Loucy (cell line): ENCODE results near the gene TRPV4.

Experiments used
- H2AFZ ChIP-seq: fragments of 200-600 bp; sonication (generic); 2 replicates; pipeline ENCODE4 v1.6.0; 2016; ENCODE audit warnings: antibody characterized with exemption, mild to moderate bottlenecking, low read length, moderate library complexity
- H3F3A ChIP-seq: fragments of 200-600 bp; 2 replicates; pipeline ENCODE4 v1.6.0; 2016; ENCODE audit warnings: antibody characterized with exemption, low read depth, mild to moderate bottlenecking
- H3K27me3 ChIP-seq: fragments of 200-600 bp; sonication (generic); 2 replicates; pipeline ENCODE4 v1.6.1; 2014; ENCODE audit warnings: low read length, mild to moderate bottlenecking; ENCODE audit not compliant: insufficient read depth, poor library complexity, severe bottlenecking
- H3K36me3 ChIP-seq: fragments of 200-600 bp; sonication (generic); 2 replicates; pipeline ENCODE4 v1.6.1; 2016; ENCODE audit warnings: low read length; ENCODE audit not compliant: insufficient read depth
- H3K4me1 ChIP-seq: fragments of 200-600 bp; sonication (generic); 2 replicates; pipeline ENCODE4 v1.5.1; 2014; ENCODE audit warnings: low read length, mild to moderate bottlenecking; ENCODE audit not compliant: insufficient read depth, poor library complexity, severe bottlenecking
- H3K4me2 ChIP-seq: fragments of 200-600 bp; sonication (generic); 2 replicates; pipeline ENCODE4 v1.6.0; 2014; ENCODE audit warnings: antibody characterized with exemption, low read length, low read depth, mild to moderate bottlenecking; ENCODE audit not compliant: poor library complexity, severe bottlenecking
- H3K4me3 ChIP-seq: fragments of 200-600 bp; sonication (generic); 2 replicates; pipeline ENCODE4 v1.5.1; 2014; ENCODE audit warnings: low read length, mild to moderate bottlenecking, mixed read lengths; ENCODE audit not compliant: poor library complexity, severe bottlenecking
- H3K79me2 ChIP-seq: fragments of 200-600 bp; sonication (generic); 2 replicates; pipeline ENCODE4 v1.6.1; 2014; ENCODE audit warnings: low read length; ENCODE audit not compliant: insufficient read depth
- H3K9ac ChIP-seq: fragments of 200-600 bp; sonication (generic); 2 replicates; pipeline ENCODE4 v1.6.0; 2014; ENCODE audit warnings: mild to moderate bottlenecking, low read depth, low read length, moderate library complexity; ENCODE audit not compliant: poor library complexity, severe bottlenecking
- H3K9me2 ChIP-seq: fragments of 200-600 bp; sonication (generic); replicated peaks from 2 replicates; pipeline ENCODE4 v1.6.1; 2016; ENCODE audit warnings: low read depth, low read length, mixed read lengths
- H3K9me3 ChIP-seq: fragments of 200-600 bp; sonication (generic); 2 replicates; pipeline ENCODE4 v1.6.1; 2014; ENCODE audit warnings: mild to moderate bottlenecking, antibody characterized with exemption, low read length, low read depth; ENCODE audit not compliant: insufficient read depth
- H4K20me1 ChIP-seq: fragments of 200-600 bp; sonication (generic); 2 replicates; pipeline ENCODE4 v1.6.0; 2014; ENCODE audit warnings: antibody characterized with exemption, low read length, mild to moderate bottlenecking; ENCODE audit not compliant: insufficient read depth, poor library complexity, severe bottlenecking
- CTCF ChIP-seq: fragments of 200-600 bp; sonication (generic); conservative IDR thresholded peaks from 2 replicates; pipeline ENCODE4 v1.5.1; 2014; ENCODE audit warnings: mild to moderate bottlenecking, antibody characterized with exemption, low read length
- EZH2phosphoT487 ChIP-seq: fragments of 200-600 bp; IDR thresholded peaks from 2 replicates; pipeline ENCODE4 v1.6.1; 2018; ENCODE audit warnings: antibody characterized with exemption, mild to moderate bottlenecking, moderate library complexity, borderline replicate concordance

The TRPV4 gene

GRCh38 chr12:109870648-109871047, 37.5 kb upstream of the TRPV4 start:
- peak overlapping the region; percentile 16 for H3K4me2 ChIP-seq

GRCh38 chr12:109868182-109869051, 35.2 kb upstream of the TRPV4 start:
- Histone ChIP-seq H3F3A (no peaks in the 10 kb centered on the region), H3K27me3 (no peaks in the 10 kb centered on the region), H3K9me3 (no peaks in the 10 kb centered on the region), H3K4me3 (no peak overlapping the region), H3K36me3 (no peaks in the 10 kb centered on the region), H3K79me2 (peaks cover 11% of the 10 kb centered on the region; the same call in 1 of the 2 replicates), H3K9ac (no peak overlapping the region), H2AFZ (no peak overlapping the region), H3K9me2 (no peaks in the 10 kb centered on the region), H3K4me2 (no peak overlapping the region), H4K20me1 (peaks cover 3% of the 10 kb centered on the region), H3K4me1 (peaks cover 16% of the 10 kb centered on the region)
- no peak for TF ChIP-seq EZH2phosphoT487
- TF ChIP-seq CTCF, result no peak

More at GRCh38 chr12:109870648-109871047, 37.5 kb upstream of the TRPV4 start:
- Histone ChIP-seq H3K79me2 (peaks cover 26% of the 10 kb centered on the region; the same call in 1 of the 2 replicates), H3K36me3 (no peaks in the 10 kb centered on the region), H3F3A (no peaks in the 10 kb centered on the region), H3K27me3 (no peaks in the 10 kb centered on the region), H3K9me3 (no peaks in the 10 kb centered on the region), H3K4me1 (peaks cover 23% of the 10 kb centered on the region), H3K9ac (no peak overlapping the region), H4K20me1 (peaks cover 3% of the 10 kb centered on the region), H3K9me2 (no peaks in the 10 kb centered on the region), H3K4me3 (no peak overlapping the region), H2AFZ (no peak overlapping the region)
- TF ChIP-seq EZH2phosphoT487 (no peak), CTCF (no peak)

GRCh38 chr12:109864916-109865315, 31.7 kb upstream of the TRPV4 start:
- TF ChIP-seq CTCF, result no peak
- Histone ChIP-seq H4K20me1 (peaks cover 3% of the 10 kb centered on the region), H3K4me2 (no peak overlapping the region), H3K9ac (no peak overlapping the region), H3F3A (no peaks in the 10 kb centered on the region), H3K27me3 (no peaks in the 10 kb centered on the region), H3K9me2 (no peaks in the 10 kb centered on the region), H2AFZ (no peak overlapping the region), H3K4me3 (no peak overlapping the region), H3K36me3 (no peaks in the 10 kb centered on the region; the same call in 1 of the 2 replicates), H3K9me3 (no peaks in the 10 kb centered on the region), H3K79me2 (peaks cover 11% of the 10 kb centered on the region; the same call in 1 of the 2 replicates), H3K4me1 (no peaks in the 10 kb centered on the region)
